NT2/D1 (cell line): ENCODE data around the gene NOP56.

ENCODE experiments used
- YY1 ChIP-seq: IDR thresholded peaks from 2 replicates; pipeline ENCODE4 v1.6.1; 2011; ENCODE audit not compliant: insufficient read length, insufficient read depth
- ZNF274 ChIP-seq: IDR thresholded peaks from 2 replicates; pipeline ENCODE4 v1.6.1; 2011; ENCODE audit warnings: mild to moderate bottlenecking, low read depth, low read length

GRCh38 chr20:2654384-2654822, 2.0 kb downstream of the NOP56 start:
- no peak for TF ChIP-seq YY1
- TF ChIP-seq ZNF274: no peak
